GM21723 (cell line): ENCODE results near the gene FERMT3.
A peak's percentile ranks its signal among the peaks of the same experiment; 100 is the strongest.

Experiments
- ATAC-seq: cut with Tn5 transposase; IDR thresholded peaks from one replicate; pipeline ENCODE4 v1.9.1; 2021; ENCODE audit warnings: mild to moderate bottlenecking, moderate library complexity; ENCODE audit not compliant: unreplicated experiment

FERMT3 gene

GRCh38 chr11:64219354-64219684 lies 12.8 kb downstream of the FERMT3 start:
- no peak for ATAC-seq

- no peak for ATAC-seq
Measured at GRCh38 chr11:64219755-64220154, 13.2 kb downstream of the FERMT3 start.

- ATAC-seq, result no peak
Measured at GRCh38 chr11:64220271-64220670, 13.8 kb downstream of the FERMT3 start.

GRCh38 chr11:64220798-64221197 lies 14.3 kb downstream of the FERMT3 start:
- no peak for ATAC-seq

GRCh38 chr11:64222651-64223000 lies 16.1 kb downstream of the FERMT3 start:
- no peak for ATAC-seq

- ATAC-seq, result no peak
Measured at GRCh38 chr11:64223001-64223651, 16.6 kb downstream of the FERMT3 start.

GRCh38 chr11:64224151-64224890 lies 17.8 kb downstream of the FERMT3 start:
- no peak for ATAC-seq

GRCh38 chr11:64224891-64225607 lies 18.5 kb downstream of the FERMT3 start:
- no peak for ATAC-seq

GRCh38 chr11:64225608-64226506 lies 19.3 kb downstream of the FERMT3 start, which contains the start of the genes NUDT22 and TRPT1:
NUDT22 (plus strand) TSS chr11:64226274; CDS start chr11:64226653, 379 bp downstream.
TRPT1 (minus strand) TSS chr11:64226186; CDS start chr11:64225860, 326 bp downstream.
- ATAC-seq, result peak; percentile 41

- peak; percentile 36 for ATAC-seq
Measured at GRCh38 chr11:64226507-64227051, 20.1 kb downstream of the FERMT3 start.

GRCh38 chr11:64227405-64227956 lies 21.0 kb downstream of the FERMT3 start:
- ATAC-seq, result no peak

GRCh38 chr11:64229090-64229743 lies 22.7 kb downstream of the FERMT3 start:
- ATAC-seq, result no peak

- ATAC-seq, result no peak
Measured at GRCh38 chr11:64229744-64230170, 23.2 kb downstream of the FERMT3 start.

GRCh38 chr11:64230171-64230984 lies 23.9 kb downstream of the FERMT3 start, which contains the start of gene DNAJC4:
DNAJC4 (plus strand) TSS chr11:64230548; CDS start chr11:64230855, 307 bp downstream.
- peak; percentile 43 for ATAC-seq

- no peak for ATAC-seq
Measured at GRCh38 chr11:64230985-64231365, 24.5 kb downstream of the FERMT3 start.

- no peak for ATAC-seq
Measured at GRCh38 chr11:64231546-64231945, 25.0 kb downstream of the FERMT3 start.

- ATAC-seq, result no peak
Measured at GRCh38 chr11:64232182-64232966, 25.9 kb downstream of the FERMT3 start.

GRCh38 chr11:64232967-64233315 lies 26.4 kb downstream of the FERMT3 start:
- no peak for ATAC-seq
